Duodenal mucosa (tissue), 2 donors: ENCODE results near the gene GPR4.

ENCODE experiments used
- H3K27ac ChIP-seq: one replicate; pipeline ENCODE4 v1.7.0; 2013; ENCODE audit warnings: low read depth, low read length
- H3K27me3 ChIP-seq, 2 donors: one replicate each; pipeline ENCODE4 v1.7.0; 2013; ENCODE audit warnings: low read length in 2 of 2, control low read depth in 1 of 2; ENCODE audit not compliant: insufficient read depth in 2 of 2, control insufficient read depth in 1 of 2
- H3K36me3 ChIP-seq, 2 donors: one replicate each; pipeline ENCODE4 v1.7.0; 2013; ENCODE audit warnings: low read length in 2 of 2, control low read depth in 1 of 2; ENCODE audit not compliant: insufficient read depth in 2 of 2, control insufficient read depth in 1 of 2
- H3K4me1 ChIP-seq, 2 donors: one replicate each; pipeline ENCODE4 v1.7.0; 2013; ENCODE audit warnings: low read length in 2 of 2, control low read depth in 1 of 2; ENCODE audit not compliant: insufficient read depth in 2 of 2, control insufficient read depth in 1 of 2
- H3K4me3 ChIP-seq, 2 donors: one replicate each; pipeline ENCODE4 v1.7.0; 2013; ENCODE audit warnings: low read length in 2 of 2, low read depth in 1 of 2
- H3K9ac ChIP-seq, 2 donors: one replicate each; pipeline ENCODE4 v1.7.0; 2013; ENCODE audit warnings: low read length in 2 of 2, low read depth in 1 of 2
- H3K9me3 ChIP-seq, 2 donors: one replicate each; pipeline ENCODE4 v1.7.0; 2013; ENCODE audit warnings: low read length in 2 of 2, control low read depth in 1 of 2; ENCODE audit not compliant: control insufficient read depth in 1 of 2

GPR4 gene

GRCh38 chr19:45558399-45558878, 43.6 kb downstream of the GPR4 start:
- no peak overlapping the region for H3K27ac ChIP-seq
- H3K27me3 ChIP-seq, result no peaks in the 10 kb centered on the region
- no peaks in the 10 kb centered on the region for H3K4me1 ChIP-seq
- H3K4me3 ChIP-seq, result no peak overlapping the region
- H3K9ac ChIP-seq, result no peak overlapping the region
- H3K36me3 ChIP-seq, result peaks cover 3 to 8% of the 10 kb centered on the region in 2 donors
- H3K9me3 ChIP-seq, result no peaks in the 10 kb centered on the region

GRCh38 chr19:45556835-45557234, 45.2 kb downstream of the GPR4 start:
- no peak overlapping the region for H3K4me3 ChIP-seq

GRCh38 chr19:45554481-45554880, 47.5 kb downstream of the GPR4 start:
- no peak overlapping the region for H3K9ac ChIP-seq
- no peak overlapping the region for H3K27ac ChIP-seq
- no peak overlapping the region for H3K4me3 ChIP-seq
- H3K4me1 ChIP-seq, result peaks cover 0 to 4% of the 10 kb centered on the region in 2 donors
- H3K27me3 ChIP-seq, result no peaks in the 10 kb centered on the region
- no peaks in the 10 kb centered on the region for H3K9me3 ChIP-seq
- H3K36me3 ChIP-seq, result peaks cover 0 to 10% of the 10 kb centered on the region in 2 donors

More at GRCh38 chr19:45556835-45557234, 45.2 kb downstream of the GPR4 start:
- Histone ChIP-seq H3K27ac (no peak overlapping the region), H3K9me3 (no peaks in the 10 kb centered on the region), H3K9ac (no peak overlapping the region), H3K36me3 (peaks cover 3 to 13% of the 10 kb centered on the region in 2 donors), H3K4me1 (peaks cover 0 to 4% of the 10 kb centered on the region in 2 donors), H3K27me3 (no peaks in the 10 kb centered on the region)

GRCh38 chr19:45553464-45553863, 48.5 kb downstream of the GPR4 start:
- Histone ChIP-seq H3K4me1 (peaks cover 0 to 4% of the 10 kb centered on the region in 2 donors), H3K9me3 (no peaks in the 10 kb centered on the region), H3K27me3 (no peaks in the 10 kb centered on the region), H3K27ac (no peak overlapping the region), H3K36me3 (peaks cover 0 to 10% of the 10 kb centered on the region in 2 donors), H3K9ac (no peak overlapping the region), H3K4me3 (no peak overlapping the region)

GRCh38 chr19:45547965-45548609, 53.9 kb downstream of the GPR4 start:
- no peak overlapping the region for H3K4me3 ChIP-seq
- peaks cover 0 to under 1% of the 10 kb centered on the region in 2 donors for H3K4me1 ChIP-seq
- H3K27ac ChIP-seq, result no peak overlapping the region
- H3K36me3 ChIP-seq, result peaks cover 0 to 3% of the 10 kb centered on the region in 2 donors
- H3K9me3 ChIP-seq, result no peaks in the 10 kb centered on the region
- no peaks in the 10 kb centered on the region for H3K27me3 ChIP-seq
- no peak overlapping the region for H3K9ac ChIP-seq

GRCh38 chr19:45547211-45547770, 54.7 kb downstream of the GPR4 start:
- Histone ChIP-seq H3K9me3 (no peaks in the 10 kb centered on the region), H3K4me3 (no peak overlapping the region), H3K4me1 (no peaks in the 10 kb centered on the region), H3K9ac (no peak overlapping the region), H3K27ac (no peak overlapping the region), H3K36me3 (no peaks in the 10 kb centered on the region), H3K27me3 (no peaks in the 10 kb centered on the region)

GRCh38 chr19:45542234-45542668, 59.8 kb downstream of the GPR4 start:
- Histone ChIP-seq H3K9ac (no peak overlapping the region), H3K36me3 (no peaks in the 10 kb centered on the region), H3K4me3 (no peak overlapping the region), H3K27ac (no peak overlapping the region), H3K4me1 (no peaks in the 10 kb centered on the region), H3K27me3 (no peaks in the 10 kb centered on the region), H3K9me3 (no peaks in the 10 kb centered on the region)
